ENCODE data around the gene BRD4. TPM values are rescaled to one million over a fixed set of nuclear protein-coding genes. Genes with fewer than 3 reads are reported as not detected.

BRD4 gene
- total and polyA plus RNA-seq, 2 donors (not counting 3 experiments of a cell fraction or from before 2014, with no cell fraction given) = 14.9 to 125 TPM

DNA sequence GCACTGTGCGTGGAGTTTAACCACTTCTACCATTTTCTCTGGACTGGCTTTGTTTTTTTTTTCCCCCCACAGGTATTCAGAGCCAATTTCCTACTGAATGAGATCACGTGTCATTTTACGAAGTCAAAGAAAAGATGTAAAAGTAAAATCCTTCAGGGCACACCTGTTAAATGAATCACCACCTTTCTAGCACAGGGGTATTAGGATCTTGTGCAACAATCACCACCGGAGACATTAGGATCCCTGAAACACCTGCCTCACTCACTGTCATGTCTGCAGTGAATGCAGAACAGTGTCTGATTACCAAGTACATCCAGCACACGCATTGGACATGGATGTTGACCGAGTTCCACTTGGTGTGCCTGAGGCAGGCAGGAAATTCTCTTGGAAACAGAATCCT lies 17.2 kb downstream of the BRD4 start:
- ChIA-PET CTCF (no interaction called here), POLR2A (no interaction called here)
- Histone ChIP-seq H3K4me3 (replicated peaks in 1 of 3; ENCODE audit: insufficient read depth in 1 of 3, low read depth in 1 of 3, low read length in 3 of 3) (no peak overlapping the region), H3K4me1 (ENCODE audit: control insufficient read depth, extremely low read depth, insufficient read depth, low read length) (peaks cover 2% of the 10 kb centered on the region), H4K20me1 (replicated peaks; ENCODE audit: control insufficient read depth, extremely low read depth, insufficient read depth, low read length) (peaks cover 25% of the 10 kb centered on the region), H2AFZ (ENCODE audit: low read depth, low read length) (no peak overlapping the region), H3K9me3 (replicated peaks; ENCODE audit: control insufficient read depth, insufficient read depth, low read length) (no peaks in the 10 kb centered on the region), H3K9me1 (replicated peaks; ENCODE audit: control insufficient read depth, extremely low read depth, insufficient read depth, low read length) (no peaks in the 10 kb centered on the region), H3K4me2 (ENCODE audit: insufficient read depth, low read length) (no peak overlapping the region), H3K27ac (ENCODE audit: insufficient read depth, low read depth, low read length) (no peak overlapping the region), H3K27me3 (ENCODE audit: control insufficient read depth in 2 of 2, insufficient read depth in 2 of 2, low read length in 2 of 2) (no peaks in the 10 kb centered on the region), H3K79me2 (ENCODE audit: control insufficient read depth, insufficient read depth, low read length) (peaks cover 98% of the 10 kb centered on the region), H3K36me3 (ENCODE audit: control insufficient read depth in 2 of 2, extremely low read depth in 1 of 2, insufficient read depth in 2 of 2, low read length in 2 of 2) (no peaks in the 10 kb centered on the region), H3K9ac (replicated peaks; ENCODE audit: extremely low read depth, insufficient read depth, low read length) (no peak overlapping the region)
- DNase-seq (ENCODE audit: low read depth, low spot score) (no peak), FAIRE-seq (no peak)
- dilution Hi-C loops (cut with MboI; ENCODE audit: extremely low pct_ligation_motif_present, low sequenced_read_pairs) = no loop called here
- intact Hi-C loops (cut with micrococcal nuclease) = no loop called here
- no peak for TF ChIP-seq FOS (IDR thresholded peaks at IDR 0.05; ENCODE audit: borderline replicate concordance, insufficient read depth, low read length)
- TF ChIP-seq POLR2A (IDR thresholded peaks at IDR 0.05; ENCODE audit: low read depth, low read length) = no peak
- TF ChIP-seq, protein P1, sequence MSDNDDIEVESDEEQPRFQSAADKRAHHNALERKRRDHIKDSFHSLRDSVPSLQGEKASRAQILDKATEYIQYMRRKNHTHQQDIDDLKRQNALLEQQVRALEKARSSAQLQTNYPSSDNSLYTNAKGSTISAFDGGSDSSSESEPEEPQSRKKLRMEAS (IDR thresholded peaks at IDR 0.05; ENCODE audit: insufficient read depth, insufficient read length) = no peak
- TF ChIP-seq MYC (IDR thresholded peaks at IDR 0.05; ENCODE audit: low read depth, low read length) = no peak
- TF ChIP-seq JUN (IDR thresholded peaks at IDR 0.05; ENCODE audit: borderline replicate concordance, insufficient read depth, insufficient read length, low read depth) = no peak
- TF ChIP-seq GATA2 (IDR thresholded peaks at IDR 0.05; ENCODE audit: insufficient read depth, insufficient read length, low read depth, low read length) = no peak
- TF ChIP-seq, protein P2, sequence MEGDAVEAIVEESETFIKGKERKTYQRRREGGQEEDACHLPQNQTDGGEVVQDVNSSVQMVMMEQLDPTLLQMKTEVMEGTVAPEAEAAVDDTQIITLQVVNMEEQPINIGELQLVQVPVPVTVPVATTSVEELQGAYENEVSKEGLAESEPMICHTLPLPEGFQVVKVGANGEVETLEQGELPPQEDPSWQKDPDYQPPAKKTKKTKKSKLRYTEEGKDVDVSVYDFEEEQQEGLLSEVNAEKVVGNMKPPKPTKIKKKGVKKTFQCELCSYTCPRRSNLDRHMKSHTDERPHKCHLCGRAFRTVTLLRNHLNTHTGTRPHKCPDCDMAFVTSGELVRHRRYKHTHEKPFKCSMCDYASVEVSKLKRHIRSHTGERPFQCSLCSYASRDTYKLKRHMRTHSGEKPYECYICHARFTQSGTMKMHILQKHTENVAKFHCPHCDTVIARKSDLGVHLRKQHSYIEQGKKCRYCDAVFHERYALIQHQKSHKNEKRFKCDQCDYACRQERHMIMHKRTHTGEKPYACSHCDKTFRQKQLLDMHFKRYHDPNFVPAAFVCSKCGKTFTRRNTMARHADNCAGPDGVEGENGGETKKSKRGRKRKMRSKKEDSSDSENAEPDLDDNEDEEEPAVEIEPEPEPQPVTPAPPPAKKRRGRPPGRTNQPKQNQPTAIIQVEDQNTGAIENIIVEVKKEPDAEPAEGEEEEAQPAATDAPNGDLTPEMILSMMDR (IDR thresholded peaks at IDR 0.05; ENCODE audit: extremely low read depth in 1 of 2, insufficient read depth in 1 of 2, low read depth in 1 of 2, low read length in 2 of 2) = no peak
- no peak for TF ChIP-seq EZH2 (IDR thresholded peaks at IDR 0.05; ENCODE audit: borderline replicate concordance, low read depth, low read length, severe bottlenecking)
- no peak for TF ChIP-seq POLR2AphosphoS5 (IDR thresholded peaks at IDR 0.05; ENCODE audit: insufficient read depth, low read depth, low read length)
- no TSS peak for BruUV-seq (replicated peaks)
